IMR-90 (cell line): Measurements from ENCODE around the gene CERS6. TPM values are rescaled to one million over a fixed set of nuclear protein-coding genes. Genes with fewer than 3 reads are reported as not detected.

Experiments used
- ATAC-seq: fragments of 200-7000 bp; cut with Tn5 transposase; 2 replicates; pipeline ENCODE4 v1.9.1; 2020; ENCODE audit warnings: low read depth, mild to moderate bottlenecking, moderate library complexity
- BruUV-seq: library from RNA; stranded (reverse); fragments of 400-500 nt; replicated peaks from 2 replicates; lab custom pipeline; 2021; lab: Mats Ljungman, UMichigan
- CTCF ChIA-PET: fragments of 300-600 bp; formaldehyde crosslinking; extraction: SDS; loops from one replicate; lab custom pipeline; 2021; ENCODE audit warnings: antibody characterized with exemption; lab: Yijun Ruan, JAX
- POLR2A ChIA-PET: fragments of 300-600 bp; sonication (Branson Sonifier 250); formaldehyde crosslinking; loops from one replicate; lab custom pipeline; 2022; ENCODE audit warnings: antibody characterized with exemption; ENCODE audit not compliant: unreplicated experiment; lab: Charles Lee
- DNase-seq: peaks from one replicate; pipeline ENCODE4 v3.0.0; 2013
- H2AFZ ChIP-seq: replicated peaks from 2 replicates; pipeline ENCODE3; 2013; ENCODE audit warnings: low read length, mild to moderate bottlenecking; ENCODE audit not compliant: poor library complexity
- H2AK5ac ChIP-seq: 2 replicates; pipeline ENCODE4 v1.6.1; 2013; ENCODE audit warnings: low read depth, low read length, inconsistent platforms
- H2AK9ac ChIP-seq: replicated peaks from 2 replicates; pipeline ENCODE3; 2013; ENCODE audit warnings: mild to moderate bottlenecking, low read depth, low read length, moderate library complexity; ENCODE audit not compliant: poor library complexity
- H2BK120ac ChIP-seq: 2 replicates; pipeline ENCODE4 v1.6.1; 2013; ENCODE audit warnings: low read depth, low read length, inconsistent platforms
- H2BK15ac ChIP-seq: 3 replicates; pipeline ENCODE4 v1.6.1; 2013; ENCODE audit warnings: low read depth, low read length, inconsistent platforms
- H2BK20ac ChIP-seq: 2 replicates; pipeline ENCODE4 v1.6.1; 2013; ENCODE audit warnings: low read depth, mild to moderate bottlenecking, inconsistent platforms, low read length, moderate library complexity
- H2BK5ac ChIP-seq: 2 replicates; pipeline ENCODE4 v1.6.1; 2013; ENCODE audit warnings: mild to moderate bottlenecking, low read depth, low read length, inconsistent platforms; ENCODE audit not compliant: poor library complexity, severe bottlenecking
- H3K14ac ChIP-seq: replicated peaks from 2 replicates; pipeline ENCODE4 v1.6.1; 2013; ENCODE audit warnings: low read depth, low read length, inconsistent platforms
- H3K18ac ChIP-seq: 2 replicates; pipeline ENCODE4 v1.6.1; 2013; ENCODE audit warnings: low read depth, low read length, control low read depth
- H3K23ac ChIP-seq: 2 replicates; pipeline ENCODE4 v1.6.1; 2013; ENCODE audit warnings: low read depth, low read length, inconsistent platforms
- H3K27ac ChIP-seq: 2 replicates; pipeline ENCODE4 v1.5.1; 2013; ENCODE audit warnings: mild to moderate bottlenecking, control low read depth, low read length; ENCODE audit not compliant: insufficient read depth
- H3K27me3 ChIP-seq: 2 replicates; pipeline ENCODE4 v1.6.1; 2013; ENCODE audit warnings: low read length; ENCODE audit not compliant: control insufficient read depth, insufficient read depth
- H3K36me3 ChIP-seq: 2 replicates; pipeline ENCODE4 v1.6.1; 2013; ENCODE audit warnings: low read length, mixed read lengths; ENCODE audit not compliant: control insufficient read depth, insufficient read depth
- H3K4ac ChIP-seq: 2 replicates; pipeline ENCODE4 v1.6.1; 2013; ENCODE audit warnings: low read depth, low read length, inconsistent platforms
- H3K4me1 ChIP-seq: 2 replicates; pipeline ENCODE4 v1.6.1; 2013; ENCODE audit warnings: low read length, mixed read lengths; ENCODE audit not compliant: control insufficient read depth, insufficient read depth
- H3K4me2 ChIP-seq: 2 replicates; pipeline ENCODE4 v1.6.1; 2013; ENCODE audit warnings: low read depth, mild to moderate bottlenecking, control low read depth, low read length, moderate library complexity
- H3K4me3 ChIP-seq: 2 replicates; pipeline ENCODE4 v1.5.1; 2013; ENCODE audit warnings: low read depth, mild to moderate bottlenecking, control low read depth, low read length, moderate library complexity; ENCODE audit not compliant: insufficient read depth
- H3K56ac ChIP-seq: 2 replicates; pipeline ENCODE4 v1.6.1; 2013; ENCODE audit warnings: low read length, inconsistent platforms; ENCODE audit not compliant: insufficient read depth; ENCODE audit errors: extremely low read depth
- H3K79me1 ChIP-seq, 2 experiments: 2 replicates each; pipeline ENCODE4 v1.6.1; 2013; ENCODE audit warnings: low read length in 2 of 2, inconsistent platforms in 1 of 2, low read depth in 1 of 2
- H3K9ac ChIP-seq: 2 replicates; pipeline ENCODE4 v1.6.1; 2013; ENCODE audit warnings: low read depth, low read length, control low read depth
- H3K9me1 ChIP-seq: 2 replicates; pipeline ENCODE4 v1.6.1; 2013; ENCODE audit warnings: low read length, inconsistent platforms; ENCODE audit not compliant: insufficient read depth
- H3K9me3 ChIP-seq: 2 replicates; pipeline ENCODE4 v1.6.1; 2013; ENCODE audit warnings: low read length; ENCODE audit not compliant: control insufficient read depth, insufficient read depth
- H4K20me1 ChIP-seq: 2 replicates; pipeline ENCODE4 v1.6.1; 2013; ENCODE audit warnings: low read length, inconsistent platforms; ENCODE audit not compliant: insufficient read depth
- H4K5ac ChIP-seq: 2 replicates; pipeline ENCODE4 v1.6.1; 2013; ENCODE audit warnings: mild to moderate bottlenecking, low read depth, low read length, control low read depth
- H4K8ac ChIP-seq, 2 experiments: 2 replicates each; pipeline ENCODE4 v1.6.1; 2013; ENCODE audit warnings: low read depth in 2 of 2, low read length in 2 of 2, control low read depth in 1 of 2, inconsistent platforms in 1 of 2
- H4K91ac ChIP-seq: 2 replicates; pipeline ENCODE4 v1.6.1; 2013; ENCODE audit warnings: low read depth, low read length, inconsistent platforms; ENCODE audit not compliant: insufficient read depth
- CEBPB ChIP-seq: IDR thresholded peaks from 2 replicates; pipeline ENCODE4 v1.6.1; 2012; ENCODE audit warnings: low read depth, low read length, improper control_type of control experiment
- CHD1 ChIP-seq: IDR thresholded peaks from 2 replicates; pipeline ENCODE4 v1.6.1; 2012; ENCODE audit warnings: low read depth, low read length, improper control_type of control experiment
- CTCF ChIP-seq: conservative IDR thresholded peaks from 2 replicates; pipeline ENCODE4 v1.5.1; 2012; ENCODE audit warnings: mild to moderate bottlenecking, low read depth, low read length, improper control_type of control experiment
- FOS ChIP-seq: fragments of 150-350 bp; IDR thresholded peaks from 2 replicates; pipeline ENCODE4 v1.6.1; 2016; ENCODE audit warnings: low read depth, low read length
- MAZ ChIP-seq: IDR thresholded peaks from 2 replicates; pipeline ENCODE4 v1.6.1; 2012; ENCODE audit warnings: low read depth, mild to moderate bottlenecking, low read length, improper control_type of control experiment, moderate library complexity, borderline replicate concordance
- MXI1 ChIP-seq: IDR thresholded peaks from 2 replicates; pipeline ENCODE4 v1.6.1; 2012; ENCODE audit warnings: low read depth, mild to moderate bottlenecking, low read length, moderate library complexity, borderline replicate concordance
- NFE2L2 ChIP-seq: fragments of 150-350 bp; IDR thresholded peaks from 2 replicates; pipeline ENCODE4 v1.6.1; 2016; ENCODE audit warnings: low read depth, mild to moderate bottlenecking, low read length
- POLR2A ChIP-seq: IDR thresholded peaks from 2 replicates; pipeline ENCODE4 v1.6.1; 2012; ENCODE audit warnings: mild to moderate bottlenecking, low read depth, low read length
- RCOR1 ChIP-seq: IDR thresholded peaks from 2 replicates; pipeline ENCODE4 v1.6.1; 2012; ENCODE audit warnings: mild to moderate bottlenecking, low read length, improper control_type of control experiment; ENCODE audit not compliant: insufficient replicate concordance
- SMC3 ChIP-seq: fragments of 150-350 bp; IDR thresholded peaks from 2 replicates; pipeline ENCODE4 v1.6.1; 2016; ENCODE audit warnings: low read depth, mild to moderate bottlenecking, antibody characterized with exemption, low read length, moderate library complexity
- WGBS, 2 experiments: methylation state at CpG; one replicate each; pipeline versions ENCODE4 v1.1.5 to v1.1.7; 2013; ENCODE audit warnings: missing lambda C conversion rate in 2 of 2; ENCODE audit not compliant: insufficient read length in 1 of 2; ENCODE audit errors: extremely low coverage in 2 of 2; 5-methylcytosine and 5-hydroxymethylcytosine counted together
- dilution Hi-C: fragments of 300-500 bp; cut with HindIII; formaldehyde crosslinking; loops from one replicate; pipeline ENCODE4 v1.14.3; 2018; ENCODE audit warnings: low sequenced_read_pairs; ENCODE audit not compliant: unreplicated experiment
- in situ Hi-C: fragments of 300-500 bp; cut with MboI; formaldehyde crosslinking; loops from 3 replicates; pipeline ENCODE4 v1.14.3; 2019; ENCODE audit warnings: low sequenced_read_pairs, inconsistent platforms, mixed read lengths
- intact Hi-C: fragments of 100-400 bp; cut with micrococcal nuclease; formaldehyde crosslinking; loops from 2 replicates; pipeline ENCODE4 v1.10.0; 2022
- polyA plus RNA-seq, 3 experiments: library from polyadenylated mRNA; depleted of rRNA; stranded (reverse); fragments of >200 nt; gene quantifications; 2 replicates each; pipeline ENCODE4 v1.2.3, GENCODE V29; 2012; ENCODE audit warnings: low replicate concordance in 1 of 3
- total RNA-seq: library from RNA; depleted of rRNA; stranded (reverse); fragments of >200 nt; gene quantifications from 2 replicates; pipeline ENCODE4 v1.2.3, GENCODE V29; 2012
- TF ChIP-seq, protein P1 (sequence below): fragments of 150-350 bp; IDR thresholded peaks from 2 replicates; pipeline ENCODE4 v1.6.1; 2016; ENCODE audit warnings: low read depth, mild to moderate bottlenecking, low read length, moderate library complexity, borderline replicate concordance

Gene CERS6
- total and polyA plus RNA-seq, 2 of the 4 experiments (the other 2 are of a cell fraction) = 2.1 to 5.7 TPM

DNA sequence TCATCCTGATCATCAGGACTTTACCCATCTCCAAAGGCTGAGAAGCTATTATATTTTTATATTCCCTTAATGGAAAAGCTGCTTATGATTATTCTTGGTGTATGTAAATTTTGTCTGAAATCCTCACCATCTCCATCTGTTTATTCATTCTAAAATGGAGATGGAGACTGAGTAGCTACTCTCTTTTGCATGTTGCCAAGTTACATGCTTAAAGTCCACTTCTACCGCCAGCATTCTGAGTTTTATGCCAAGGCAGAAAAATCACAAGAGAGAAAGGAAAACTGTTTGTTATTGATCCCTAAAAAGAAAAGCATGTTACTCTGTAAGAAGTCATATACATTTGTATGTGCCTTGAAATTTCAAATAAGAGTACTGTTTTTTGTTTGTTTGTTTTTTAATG is 252.0 kb downstream of the CERS6 start:
- dilution Hi-C loops (no loop called here), intact Hi-C loops (loop anchor here (10.0 kb wide), 1 partner anchor 573 kb away; no protein-coding TSS in a partner anchor), in situ Hi-C loops (loop anchor here (5.0 kb wide), 1 partner anchor 361 kb away; no protein-coding TSS in a partner anchor)
- no peak for TF ChIP-seq POLR2A
- no peak for TF ChIP-seq RCOR1
- TF ChIP-seq MXI1 = no peak
- TF ChIP-seq FOS = no peak
- no peak for TF ChIP-seq NFE2L2
- no peak for TF ChIP-seq SMC3
- TF ChIP-seq CHD1 = no peak
- TF ChIP-seq, protein P1, sequence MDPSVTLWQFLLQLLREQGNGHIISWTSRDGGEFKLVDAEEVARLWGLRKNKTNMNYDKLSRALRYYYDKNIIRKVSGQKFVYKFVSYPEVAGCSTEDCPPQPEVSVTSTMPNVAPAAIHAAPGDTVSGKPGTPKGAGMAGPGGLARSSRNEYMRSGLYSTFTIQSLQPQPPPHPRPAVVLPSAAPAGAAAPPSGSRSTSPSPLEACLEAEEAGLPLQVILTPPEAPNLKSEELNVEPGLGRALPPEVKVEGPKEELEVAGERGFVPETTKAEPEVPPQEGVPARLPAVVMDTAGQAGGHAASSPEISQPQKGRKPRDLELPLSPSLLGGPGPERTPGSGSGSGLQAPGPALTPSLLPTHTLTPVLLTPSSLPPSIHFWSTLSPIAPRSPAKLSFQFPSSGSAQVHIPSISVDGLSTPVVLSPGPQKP = no peak
- TF ChIP-seq CTCF = no peak
- TF ChIP-seq CEBPB = no peak
- TF ChIP-seq MAZ = no peak
- no peak overlapping the region for H3K14ac ChIP-seq
- no peak overlapping the region for H2BK5ac ChIP-seq
- H2AK9ac ChIP-seq = no peak overlapping the region
- H3K23ac ChIP-seq = no peak overlapping the region
- no peak overlapping the region for H4K8ac ChIP-seq
- no peaks in the 10 kb centered on the region for H4K20me1 ChIP-seq
- H3K4me3 ChIP-seq = no peak overlapping the region
- no TSS peak for BruUV-seq
- no peaks in the 10 kb centered on the region for H3K9me1 ChIP-seq
- ATAC-seq = no peak
- no peak overlapping the region for H2BK15ac ChIP-seq
- H3K4me2 ChIP-seq = no peak overlapping the region
- H4K91ac ChIP-seq = no peak overlapping the region
- H3K56ac ChIP-seq = no peak overlapping the region
- H2BK20ac ChIP-seq = no peak overlapping the region
- no peaks in the 10 kb centered on the region for H3K27me3 ChIP-seq
- H3K9me3 ChIP-seq = no peaks in the 10 kb centered on the region
- H3K36me3 ChIP-seq = no peaks in the 10 kb centered on the region
- no peak for DNase-seq
- no peak overlapping the region for H3K4ac ChIP-seq
- no peak overlapping the region for H3K27ac ChIP-seq
- no CpG with 5 or more reads among the region's 1 CpG for WGBS, 2 experiments
- ChIA-PET POLR2A (interaction anchor here (0.6 kb wide), 1 partner anchor 29 kb away, joined by 3 read pairs; no protein-coding TSS in a partner anchor), CTCF (interaction anchor here (1.0 to 1.1 kb wide), 2 partner anchors 30 to 364 kb away, joined by 3 read pairs; no protein-coding TSS in a partner anchor)
- no peak overlapping the region for H4K5ac ChIP-seq
- H2BK120ac ChIP-seq = no peak overlapping the region
- no peak overlapping the region for H3K18ac ChIP-seq
- H3K79me1 ChIP-seq = no peaks in the 10 kb centered on the region
- H2AFZ ChIP-seq = no peak overlapping the region
- H3K4me1 ChIP-seq = no peaks in the 10 kb centered on the region
- no peak overlapping the region for H3K9ac ChIP-seq
- no peak overlapping the region for H2AK5ac ChIP-seq
